Measurements from ENCODE around the gene LPO.

Gene LPO

GRCh38 chr17:58264407-58265103 lies 26.2 kb downstream of the LPO start:
- H3K14ac ChIP-seq (ENCODE audit: low read length), result no peak overlapping the region
- WGBS (ENCODE audit: extremely low coverage, insufficient coverage, insufficient read length), result no CpG with 5 or more reads among the region's 6 CpGs
- no peak overlapping the region for H4K12ac ChIP-seq (ENCODE audit: low read depth, low read length)
- H3K23ac ChIP-seq (ENCODE audit: low read length), result no peak overlapping the region
- no peak for DNase-seq
- no peak overlapping the region for H3K9ac ChIP-seq (ENCODE audit: low read length)
- no peak overlapping the region for H3K27ac ChIP-seq (ENCODE audit: low read depth, low read length)
- no peak overlapping the region for H4K8ac ChIP-seq (ENCODE audit: low read depth, low read length)
- no peaks in the 10 kb centered on the region for H3K79me1 ChIP-seq (ENCODE audit: low read length)
- no peak overlapping the region for H2BK12ac ChIP-seq (ENCODE audit: low read length)
- no peak overlapping the region for H3K4me3 ChIP-seq (ENCODE audit: low read depth, low read length)
- H3K27me3 ChIP-seq (ENCODE audit: insufficient read depth, low read length), result no peaks in the 10 kb centered on the region
- no peak overlapping the region for H3K18ac ChIP-seq (ENCODE audit: low read length)
- no peak overlapping the region for H2AK5ac ChIP-seq (ENCODE audit: low read length)
- H3K4me1 ChIP-seq (ENCODE audit: control insufficient read depth in 1 of 2, insufficient read depth in 2 of 2, low read length in 2 of 2), result no peaks in the 10 kb centered on the region
- no peak overlapping the region for H2BK5ac ChIP-seq (ENCODE audit: low read depth, low read length, poor library complexity)
- no peak overlapping the region for H4K91ac ChIP-seq (ENCODE audit: low read depth, low read length)
- H3K4me2 ChIP-seq (ENCODE audit: low read length), result no peak overlapping the region
- no peak overlapping the region for H2AFZ ChIP-seq (ENCODE audit: insufficient read depth, low read length, poor library complexity)
- no peaks in the 10 kb centered on the region for H3K36me3 ChIP-seq (ENCODE audit: control insufficient read depth in 1 of 2, insufficient read depth in 2 of 2, low read length in 2 of 2)
- no peak overlapping the region for H2BK120ac ChIP-seq (ENCODE audit: insufficient read depth, low read length, poor library complexity)
- H3K9me3 ChIP-seq (ENCODE audit: insufficient read depth, low read depth, low read length), result no peaks in the 10 kb centered on the region
- H3K4ac ChIP-seq (ENCODE audit: low read depth, low read length), result no peak overlapping the region
- no peaks in the 10 kb centered on the region for H3K79me2 ChIP-seq (ENCODE audit: control insufficient read depth, insufficient read depth, low read length, poor library complexity)

- no peaks in the 10 kb centered on the region for H3K9me3 ChIP-seq (ENCODE audit: insufficient read depth, low read depth, low read length)
- no peak overlapping the region for H3K18ac ChIP-seq (ENCODE audit: low read length)
- H3K27me3 ChIP-seq (ENCODE audit: insufficient read depth, low read length), result no peaks in the 10 kb centered on the region
- no peaks in the 10 kb centered on the region for H3K4me1 ChIP-seq (ENCODE audit: control insufficient read depth in 1 of 2, insufficient read depth in 2 of 2, low read length in 2 of 2)
- no CpG with 5 or more reads among the region's 4 CpGs for WGBS (ENCODE audit: extremely low coverage, insufficient coverage, insufficient read length)
- H3K79me2 ChIP-seq (ENCODE audit: control insufficient read depth, insufficient read depth, low read length, poor library complexity), result no peaks in the 10 kb centered on the region
- H3K27ac ChIP-seq (ENCODE audit: low read depth, low read length), result no peak overlapping the region
- no peaks in the 10 kb centered on the region for H3K79me1 ChIP-seq (ENCODE audit: low read length)
- H2AFZ ChIP-seq (ENCODE audit: insufficient read depth, low read length, poor library complexity), result no peak overlapping the region
- H2BK12ac ChIP-seq (ENCODE audit: low read length), result no peak overlapping the region
- no peak overlapping the region for H3K9ac ChIP-seq (ENCODE audit: low read length)
- H2BK120ac ChIP-seq (ENCODE audit: insufficient read depth, low read length, poor library complexity), result no peak overlapping the region
- H3K4me2 ChIP-seq (ENCODE audit: low read length), result no peak overlapping the region
- no peak overlapping the region for H2BK5ac ChIP-seq (ENCODE audit: low read depth, low read length, poor library complexity)
- H3K4me3 ChIP-seq (ENCODE audit: low read depth, low read length), result no peak overlapping the region
- H3K36me3 ChIP-seq (ENCODE audit: control insufficient read depth in 1 of 2, insufficient read depth in 2 of 2, low read length in 2 of 2), result no peaks in the 10 kb centered on the region
- H4K8ac ChIP-seq (ENCODE audit: low read depth, low read length), result no peak overlapping the region
- no peak for DNase-seq
- H3K4ac ChIP-seq (ENCODE audit: low read depth, low read length), result no peak overlapping the region
- no peak overlapping the region for H4K12ac ChIP-seq (ENCODE audit: low read depth, low read length)
- H4K91ac ChIP-seq (ENCODE audit: low read depth, low read length), result no peak overlapping the region
- H2AK5ac ChIP-seq (ENCODE audit: low read length), result no peak overlapping the region
- no peak overlapping the region for H3K14ac ChIP-seq (ENCODE audit: low read length)
- H3K23ac ChIP-seq (ENCODE audit: low read length), result no peak overlapping the region
These were observed 26.9 kb downstream of the LPO start for GRCh38 chr17:58265271-58265670.

GRCh38 chr17:58265902-58266875 lies 27.8 kb downstream of the LPO start:
- Histone ChIP-seq H2AK5ac (ENCODE audit: low read length) (no peak overlapping the region), H3K4me3 (ENCODE audit: low read depth, low read length) (no peak overlapping the region), H3K79me1 (ENCODE audit: low read length) (no peaks in the 10 kb centered on the region), H4K8ac (ENCODE audit: low read depth, low read length) (no peak overlapping the region), H2BK5ac (ENCODE audit: low read depth, low read length, poor library complexity) (no peak overlapping the region), H3K9ac (ENCODE audit: low read length) (no peak overlapping the region), H3K9me3 (ENCODE audit: insufficient read depth, low read depth, low read length) (peaks cover 4% of the 10 kb centered on the region), H2BK120ac (ENCODE audit: insufficient read depth, low read length, poor library complexity) (no peak overlapping the region), H3K23ac (ENCODE audit: low read length) (no peak overlapping the region), H3K27me3 (ENCODE audit: insufficient read depth, low read length) (no peaks in the 10 kb centered on the region), H3K36me3 (ENCODE audit: control insufficient read depth in 1 of 2, insufficient read depth in 2 of 2, low read length in 2 of 2) (no peaks in the 10 kb centered on the region), H3K18ac (ENCODE audit: low read length) (no peak overlapping the region), H3K27ac (ENCODE audit: low read depth, low read length) (no peak overlapping the region), H3K14ac (ENCODE audit: low read length) (no peak overlapping the region), H2AFZ (ENCODE audit: insufficient read depth, low read length, poor library complexity) (no peak overlapping the region), H4K12ac (ENCODE audit: low read depth, low read length) (no peak overlapping the region), H3K4ac (ENCODE audit: low read depth, low read length) (no peak overlapping the region), H3K4me1 (ENCODE audit: control insufficient read depth in 1 of 2, insufficient read depth in 2 of 2, low read length in 2 of 2) (no peaks in the 10 kb centered on the region), H2BK12ac (ENCODE audit: low read length) (no peak overlapping the region), H3K79me2 (ENCODE audit: control insufficient read depth, insufficient read depth, low read length, poor library complexity) (no peaks in the 10 kb centered on the region), H3K4me2 (ENCODE audit: low read length) (no peak overlapping the region), H4K91ac (ENCODE audit: low read depth, low read length) (no peak overlapping the region)
- DNase-seq, result no peak
- WGBS (ENCODE audit: extremely low coverage, insufficient coverage, insufficient read length), result no CpG with 5 or more reads among the region's 7 CpGs

GRCh38 chr17:58267347-58268324 lies 29.3 kb downstream of the LPO start:
- Histone ChIP-seq H3K23ac (ENCODE audit: low read length) (no peak overlapping the region), H3K4ac (ENCODE audit: low read depth, low read length) (no peak overlapping the region), H3K18ac (ENCODE audit: low read length) (no peak overlapping the region), H3K79me1 (ENCODE audit: low read length) (no peaks in the 10 kb centered on the region), H3K36me3 (ENCODE audit: control insufficient read depth in 1 of 2, insufficient read depth in 2 of 2, low read length in 2 of 2) (no peaks in the 10 kb centered on the region), H2BK5ac (ENCODE audit: low read depth, low read length, poor library complexity) (no peak overlapping the region), H3K14ac (ENCODE audit: low read length) (no peak overlapping the region), H3K4me1 (ENCODE audit: control insufficient read depth in 1 of 2, insufficient read depth in 2 of 2, low read length in 2 of 2) (no peaks in the 10 kb centered on the region), H3K4me3 (ENCODE audit: low read depth, low read length) (no peak overlapping the region), H2BK120ac (ENCODE audit: insufficient read depth, low read length, poor library complexity) (no peak overlapping the region), H2BK12ac (ENCODE audit: low read length) (no peak overlapping the region), H4K91ac (ENCODE audit: low read depth, low read length) (no peak overlapping the region), H4K8ac (ENCODE audit: low read depth, low read length) (no peak overlapping the region), H2AFZ (ENCODE audit: insufficient read depth, low read length, poor library complexity) (no peak overlapping the region), H3K27me3 (ENCODE audit: insufficient read depth, low read length) (no peaks in the 10 kb centered on the region), H3K27ac (ENCODE audit: low read depth, low read length) (no peak overlapping the region), H3K9me3 (ENCODE audit: insufficient read depth, low read depth, low read length) (peaks cover 4% of the 10 kb centered on the region), H3K79me2 (ENCODE audit: control insufficient read depth, insufficient read depth, low read length, poor library complexity) (no peaks in the 10 kb centered on the region), H2AK5ac (ENCODE audit: low read length) (no peak overlapping the region), H3K4me2 (ENCODE audit: low read length) (no peak overlapping the region), H3K9ac (ENCODE audit: low read length) (no peak overlapping the region), H4K12ac (ENCODE audit: low read depth, low read length) (no peak overlapping the region)
- WGBS (ENCODE audit: extremely low coverage, insufficient coverage, insufficient read length), result no CpG with 5 or more reads among the region's 22 CpGs
- DNase-seq, result no peak

Measured in trophoblast cell (in vitro differentiated cells and primary cell).